BLaER1 treated with 17β-estradiol and CSF1 and Interleukin-3, amounts not matched to agents 10 nM and 100 nM (cell line): ENCODE results near the gene PHF8.

Experiments
- H3K27ac ChIP-seq, 11 experiments: shearing (Covaris generic); formaldehyde crosslinking; 2 replicates each; pipeline ENCODE4 v1.8.1; 2022
- H3K27me3 ChIP-seq, 11 experiments: shearing (Covaris generic); formaldehyde crosslinking; 2 replicates each; pipeline ENCODE4 v1.8.1; 2022
- H3K36me3 ChIP-seq, 11 experiments: shearing (Covaris generic); formaldehyde crosslinking; 2 replicates each; pipeline ENCODE4 v1.8.1; 2022
- H3K4me1 ChIP-seq, 10 experiments: shearing (Covaris generic); formaldehyde crosslinking; 2 replicates each; pipeline ENCODE4 v1.8.1; 2022
- H3K4me2 ChIP-seq, 11 experiments: shearing (Covaris generic); formaldehyde crosslinking; 2 replicates each; pipeline ENCODE4 v1.8.1; 2022
- H3K4me3 ChIP-seq, 10 experiments: shearing (Covaris generic); formaldehyde crosslinking; 2 replicates each; pipeline ENCODE4 v1.8.1; 2022
- H3K9ac ChIP-seq, 11 experiments: shearing (Covaris generic); formaldehyde crosslinking; 2 replicates each; pipeline ENCODE4 v1.8.1; 2022
- H3K9me3 ChIP-seq, 11 experiments: shearing (Covaris generic); formaldehyde crosslinking; replicated peaks in 1 of 11; 2 replicates each; pipeline ENCODE4 v1.8.1; 2022
- H4K20me1 ChIP-seq, 11 experiments: shearing (Covaris generic); formaldehyde crosslinking; 2 replicates each; pipeline ENCODE4 v1.8.1; 2022
- Cebpa-rat ChIP-seq, 11 experiments: shearing (Covaris generic); IDR thresholded peaks; 2 replicates each; pipeline ENCODE4 v1.8.1; 2022

PHF8 gene

DNA sequence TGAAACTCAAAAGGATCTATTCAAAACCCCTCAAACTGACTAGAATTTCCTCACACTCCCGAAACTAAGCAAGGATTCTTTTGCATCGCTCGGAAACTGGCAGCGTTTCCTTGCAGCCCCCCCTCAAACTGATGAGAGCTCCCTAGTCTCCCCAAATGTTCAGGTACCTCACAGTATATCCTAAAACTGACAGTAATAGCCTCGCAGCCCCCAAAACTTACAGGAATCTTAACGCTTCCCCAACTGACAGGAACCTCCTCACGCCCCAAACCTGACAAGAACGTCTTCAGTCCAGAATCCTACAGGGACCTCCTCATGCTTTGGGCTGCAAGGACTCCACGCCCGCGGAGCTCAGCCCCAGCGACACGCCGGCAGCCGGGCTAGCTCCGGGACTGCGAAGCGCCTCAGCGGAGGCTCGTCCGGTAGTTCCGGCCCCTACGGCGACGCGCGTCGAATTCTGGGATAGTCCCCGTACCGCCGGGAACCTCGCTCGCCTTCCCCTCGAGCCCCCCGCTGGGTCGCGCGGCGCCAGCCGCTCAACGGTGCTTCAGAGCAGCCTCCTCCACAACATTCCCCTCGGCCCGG lies 640 bp downstream of the PHF8 start:
- peaks cover 12 to 38% (median 25%) of the 10 kb centered on the region in 11 experiments; a peak in 21 of 22 replicates for H3K36me3 ChIP-seq
- peaks cover 0 to 14% (median 11%) of the 10 kb centered on the region in 11 experiments; a peak in 12 of 22 replicates for H3K9me3 ChIP-seq
- TF ChIP-seq Cebpa-rat (IDR thresholded peaks at IDR 0.05) = no peak
- peak overlapping the region; percentile 64 to 81 (median 76) for H3K4me3 ChIP-seq
- H3K9ac ChIP-seq = peak overlapping the region; percentile 87 to 99 (median 96)
- H3K27me3 ChIP-seq = peaks cover 37 to 78% (median 51%) of the 10 kb centered on the region in 11 experiments
- peak overlapping the region; percentile 87 to 98 (median 96) for H3K27ac ChIP-seq
- peaks cover 0 to 19% (median 14%) of the 10 kb centered on the region in 10 experiments; a peak in 16 of 20 replicates for H3K4me1 ChIP-seq
- peaks cover 0 to 4% (median 0%) of the 10 kb centered on the region in 11 experiments; a peak in 5 of 22 replicates for H4K20me1 ChIP-seq
- H3K4me2 ChIP-seq = peak overlapping the region; percentile 67 to 86 (median 76)

DNA sequence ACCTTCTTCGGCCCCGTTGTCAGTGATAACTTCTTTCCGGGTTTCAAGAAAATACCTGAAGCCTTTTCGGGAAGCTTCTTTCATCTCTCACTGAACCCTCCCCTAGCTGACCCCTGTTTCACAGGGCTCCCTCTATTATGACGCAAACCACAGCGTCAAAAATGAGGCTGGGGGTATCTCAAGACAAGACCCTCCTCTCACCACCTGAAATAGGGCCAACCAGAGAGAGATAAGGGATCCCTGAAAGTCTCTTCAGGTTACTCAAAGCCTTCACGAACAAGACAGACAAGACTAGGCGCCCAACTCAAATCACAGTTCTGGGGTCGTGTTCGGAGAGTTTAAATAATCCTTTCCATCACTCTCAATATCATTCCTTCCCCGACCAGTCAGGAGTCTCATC lies 1.2 kb downstream of the PHF8 start:
- Histone ChIP-seq H3K9me3 (peaks cover 0 to 14% (median 11%) of the 10 kb centered on the region in 11 experiments; a peak in 12 of 22 replicates), H3K27me3 (peaks cover 37 to 78% (median 51%) of the 10 kb centered on the region in 11 experiments), H3K4me1 (peaks cover 0 to 19% (median 14%) of the 10 kb centered on the region in 10 experiments; a peak in 16 of 20 replicates), H3K4me3 (peak overlapping the region; percentile 64 to 81 (median 76)), H4K20me1 (peaks cover 0 to 4% (median 0%) of the 10 kb centered on the region in 11 experiments; a peak in 4 of 22 replicates), H3K36me3 (peaks cover 12 to 44% (median 30%) of the 10 kb centered on the region in 11 experiments; a peak in 21 of 22 replicates), H3K4me2 (peak overlapping the region; percentile 67 to 86 (median 76)), H3K9ac (peak overlapping the region; percentile 87 to 99 (median 96)), H3K27ac (peak overlapping the region; percentile 87 to 98 (median 96); a peak in 21 of 22 replicates)
- TF ChIP-seq Cebpa-rat (IDR thresholded peaks at IDR 0.05) = no peak

DNA sequence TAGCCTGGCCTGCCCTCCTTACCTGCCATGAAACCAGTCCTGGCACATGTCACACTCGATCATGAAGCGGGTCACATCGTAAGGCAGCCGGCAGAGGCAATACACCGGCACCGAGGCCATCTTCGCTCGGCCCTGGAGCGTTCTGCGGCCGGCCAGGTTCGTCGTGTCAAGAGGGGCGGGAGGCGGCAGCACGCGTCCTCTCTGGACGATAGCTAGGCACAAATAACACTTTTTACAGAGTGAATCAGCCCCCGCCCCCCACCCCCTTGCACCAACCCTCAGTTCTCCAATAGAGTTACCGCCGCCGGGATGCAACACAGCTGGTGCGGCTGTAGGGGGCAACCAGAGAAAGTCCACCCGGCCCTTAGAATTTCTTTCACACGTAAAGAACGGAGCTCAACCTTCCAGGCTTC lies 1.7 kb downstream of the PHF8 start:
- H3K4me3 ChIP-seq = peak overlapping the region; percentile 64 to 81 (median 76); a peak in 19 of 20 replicates
- H3K9me3 ChIP-seq = peaks cover 0 to 14% (median 11%) of the 10 kb centered on the region in 11 experiments; a peak in 12 of 22 replicates
- 0 out of 22 replicates have a peak overlapping the region, but pooled peaks of 1 of the 11 experiments have one; percentile 29 for H3K27ac ChIP-seq
- H4K20me1 ChIP-seq = peaks cover 0 to 4% (median 0%) of the 10 kb centered on the region in 11 experiments; a peak in 4 of 22 replicates
- H3K36me3 ChIP-seq = peaks cover 12 to 47% (median 34%) of the 10 kb centered on the region in 11 experiments; a peak in 21 of 22 replicates
- peak overlapping the region; percentile 27 to 86 (median 71); a peak in 19 of 22 replicates for H3K4me2 ChIP-seq
- peaks cover 0 to 19% (median 14%) of the 10 kb centered on the region in 10 experiments; a peak in 16 of 20 replicates for H3K4me1 ChIP-seq
- H3K9ac ChIP-seq = peak overlapping the region in 10 of 11 experiments; percentile 13 to 99 (median 96); a peak in 16 of 22 replicates
- no peak for TF ChIP-seq Cebpa-rat (IDR thresholded peaks at IDR 0.05)
- peaks cover 38 to 79% (median 54%) of the 10 kb centered on the region in 11 experiments for H3K27me3 ChIP-seq

DNA sequence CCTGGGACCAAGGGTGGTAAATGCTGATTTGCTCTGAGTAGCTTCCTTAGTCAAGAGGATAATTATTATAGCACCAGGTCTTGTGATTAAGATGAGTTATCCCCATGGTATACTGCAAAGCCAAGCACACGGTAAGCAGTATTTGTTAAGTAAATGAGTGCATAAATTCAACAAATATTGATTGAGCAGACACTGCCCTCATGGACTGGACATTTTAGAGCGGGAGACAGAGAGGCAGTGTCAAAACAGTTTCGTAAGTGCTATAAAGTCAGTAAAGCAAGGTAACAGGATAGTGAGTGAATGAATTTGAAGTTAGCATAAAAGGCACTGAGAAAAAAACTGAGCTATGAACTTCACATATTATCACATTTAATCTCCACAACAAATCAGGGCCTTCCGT lies 13.9 kb downstream of the PHF8 start:
- H3K4me2 ChIP-seq = no peak overlapping the region
- no peak overlapping the region for H3K27ac ChIP-seq
- no peak overlapping the region for H3K4me3 ChIP-seq
- no peak overlapping the region for H3K9ac ChIP-seq
- peaks cover 35 to 93% (median 68%) of the 10 kb centered on the region in 11 experiments for H3K36me3 ChIP-seq
- no peak for TF ChIP-seq Cebpa-rat (IDR thresholded peaks at IDR 0.05)
- H3K9me3 ChIP-seq = no peaks in the 10 kb centered on the region
- H3K27me3 ChIP-seq = peaks cover 75 to 100% (median 97%) of the 10 kb centered on the region in 11 experiments
- H3K4me1 ChIP-seq = no peaks in the 10 kb centered on the region
- H4K20me1 ChIP-seq = peaks cover 0 to 21% (median 0%) of the 10 kb centered on the region in 11 experiments; a peak in 9 of 22 replicates

DNA sequence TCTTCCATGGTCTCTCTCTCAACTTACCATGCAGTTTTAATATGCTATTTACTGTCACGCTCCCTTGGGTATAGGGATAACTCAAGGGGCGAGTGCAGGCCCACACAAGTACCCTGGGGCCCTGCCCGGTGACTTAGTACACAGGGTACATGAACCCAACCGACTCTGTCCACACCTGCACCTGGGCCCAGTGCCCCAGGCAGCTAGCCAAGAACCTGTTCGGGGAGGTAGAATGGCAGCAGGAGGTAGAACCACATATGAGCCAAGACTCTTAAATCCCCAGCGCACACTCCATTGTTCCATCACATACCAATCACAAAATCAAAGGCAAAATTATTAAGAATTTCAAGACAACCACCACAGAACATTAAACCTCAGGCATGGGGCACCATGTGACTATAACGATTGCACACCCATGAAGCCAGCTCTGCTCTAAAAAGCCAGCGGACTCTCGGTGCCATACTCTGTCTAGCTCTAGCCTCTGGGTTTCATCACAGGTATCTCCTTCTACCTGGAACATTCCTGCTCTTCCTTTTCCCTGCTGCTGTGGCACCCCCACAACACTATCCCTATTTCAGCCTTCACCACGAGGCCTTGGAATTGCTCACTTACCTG lies 14.6 kb downstream of the PHF8 start:
- TF ChIP-seq Cebpa-rat (IDR thresholded peaks at IDR 0.05) = no peak
- H4K20me1 ChIP-seq = peaks cover 0 to 21% (median 0%) of the 10 kb centered on the region in 11 experiments; a peak in 9 of 22 replicates
- peaks cover 75 to 97% (median 94%) of the 10 kb centered on the region in 11 experiments for H3K27me3 ChIP-seq
- H3K9ac ChIP-seq = no peak overlapping the region
- H3K9me3 ChIP-seq = no peaks in the 10 kb centered on the region
- peaks cover 35 to 86% (median 63%) of the 10 kb centered on the region in 11 experiments for H3K36me3 ChIP-seq
- no peak overlapping the region for H3K4me2 ChIP-seq
- no peak overlapping the region for H3K4me3 ChIP-seq
- H3K27ac ChIP-seq = no peak overlapping the region
- no peaks in the 10 kb centered on the region for H3K4me1 ChIP-seq

DNA sequence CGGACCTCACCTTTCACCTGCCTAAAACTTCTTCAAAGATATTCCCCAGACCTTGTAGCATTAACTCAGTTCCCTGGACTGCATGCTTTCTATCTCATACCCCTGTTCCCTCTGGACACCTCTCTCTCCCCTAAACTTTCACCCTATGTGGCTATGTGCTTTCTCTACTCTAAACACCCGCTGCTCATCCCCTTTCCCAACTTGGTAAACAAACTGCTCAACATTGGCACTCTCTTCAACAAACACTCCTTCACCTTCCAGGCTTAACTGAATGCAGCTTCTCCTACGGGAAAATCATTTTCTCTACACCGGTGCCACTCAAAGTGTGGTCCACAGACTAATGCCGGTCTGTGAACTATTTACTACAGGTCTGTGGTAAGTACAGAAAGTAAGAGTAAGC lies 19.9 kb downstream of the PHF8 start:
- H3K36me3 ChIP-seq = peaks cover 31 to 83% (median 50%) of the 10 kb centered on the region in 11 experiments
- H3K9ac ChIP-seq = no peak overlapping the region
- no peaks in the 10 kb centered on the region for H3K9me3 ChIP-seq
- peaks cover 0 to 19% (median 0%) of the 10 kb centered on the region in 11 experiments; a peak in 6 of 22 replicates for H4K20me1 ChIP-seq
- no peak overlapping the region for H3K4me2 ChIP-seq
- no peak overlapping the region for H3K27ac ChIP-seq
- no peaks in the 10 kb centered on the region for H3K4me1 ChIP-seq
- H3K4me3 ChIP-seq = no peak overlapping the region
- TF ChIP-seq Cebpa-rat (IDR thresholded peaks at IDR 0.05) = no peak
- peaks cover 71 to 96% (median 91%) of the 10 kb centered on the region in 11 experiments for H3K27me3 ChIP-seq

DNA sequence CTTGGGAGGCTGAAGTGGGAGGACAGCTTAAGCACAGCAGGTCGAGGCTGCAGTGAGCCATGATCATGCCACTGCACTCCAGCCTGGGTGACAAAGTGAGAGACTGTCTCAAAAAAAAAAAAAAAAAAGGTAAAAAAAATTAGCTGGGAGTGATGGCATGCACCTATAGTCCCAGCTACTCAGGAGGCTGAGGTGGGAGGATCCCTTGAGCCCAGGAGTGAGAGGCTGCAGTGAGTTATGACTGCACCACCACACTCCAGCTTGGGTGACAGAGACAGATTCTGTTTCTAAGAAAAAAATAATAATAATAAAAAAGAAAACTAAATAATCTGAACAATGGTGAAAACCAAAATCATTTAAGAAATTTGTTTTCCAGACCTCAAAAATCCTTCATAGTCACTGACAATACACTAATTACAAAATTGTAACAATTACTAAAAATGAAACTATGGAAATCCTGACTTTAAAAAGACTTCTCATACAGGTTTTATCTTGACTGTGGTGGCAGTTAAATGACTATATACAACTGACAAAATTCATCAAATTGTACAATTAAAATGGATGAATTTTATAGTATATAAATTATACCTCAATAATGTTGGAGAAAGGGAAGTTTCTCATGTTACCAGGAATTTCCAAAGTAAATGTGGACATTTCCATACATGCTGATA lies 31.3 kb downstream of the PHF8 start:
- H3K9me3 ChIP-seq = peaks cover 0 to 5% (median 0%) of the 10 kb centered on the region in 11 experiments; a peak in 3 of 22 replicates
- H3K4me3 ChIP-seq = no peak overlapping the region
- H3K9ac ChIP-seq = no peak overlapping the region
- H3K27me3 ChIP-seq = peaks cover 27 to 81% (median 68%) of the 10 kb centered on the region in 11 experiments
- H3K36me3 ChIP-seq = peaks cover 32 to 95% (median 55%) of the 10 kb centered on the region in 11 experiments
- H3K4me2 ChIP-seq = no peak overlapping the region
- no peak overlapping the region for H3K27ac ChIP-seq
- peaks cover 0 to 6% (median 0%) of the 10 kb centered on the region in 11 experiments; a peak in 4 of 22 replicates for H4K20me1 ChIP-seq
- TF ChIP-seq Cebpa-rat (IDR thresholded peaks at IDR 0.05) = no peak
- H3K4me1 ChIP-seq = no peaks in the 10 kb centered on the region

DNA sequence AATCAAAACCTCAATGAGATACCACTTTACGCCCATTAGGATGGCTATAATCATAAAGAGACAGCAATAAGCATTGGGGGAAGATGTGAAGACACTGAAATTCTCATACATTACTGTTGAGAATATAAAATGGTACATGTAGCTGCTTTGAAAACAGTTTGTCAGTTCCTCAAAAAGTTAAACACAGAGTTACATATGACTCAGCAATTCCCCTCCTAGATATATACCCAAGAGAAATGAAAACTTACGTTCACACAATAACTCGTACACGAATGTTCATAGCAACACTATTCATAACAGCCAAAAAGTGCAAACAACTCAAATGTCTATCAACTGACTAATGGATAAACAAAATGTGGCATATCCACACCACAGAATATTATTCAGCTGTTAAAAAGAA lies 36.6 kb downstream of the PHF8 start:
- peaks cover 22 to 73% (median 55%) of the 10 kb centered on the region in 11 experiments for H3K27me3 ChIP-seq
- H3K4me2 ChIP-seq = no peak overlapping the region
- H3K4me3 ChIP-seq = no peak overlapping the region
- TF ChIP-seq Cebpa-rat (IDR thresholded peaks at IDR 0.05) = no peak
- H3K9me3 ChIP-seq = peaks cover 0 to 8% (median 0%) of the 10 kb centered on the region in 11 experiments; a peak in 3 of 22 replicates
- peaks cover 13 to 76% (median 45%) of the 10 kb centered on the region in 11 experiments for H3K36me3 ChIP-seq
- peaks cover 0 to 5% (median 0%) of the 10 kb centered on the region in 11 experiments; a peak in 3 of 22 replicates for H4K20me1 ChIP-seq
- no peak overlapping the region for H3K9ac ChIP-seq
- H3K4me1 ChIP-seq = no peaks in the 10 kb centered on the region
- H3K27ac ChIP-seq = no peak overlapping the region
